PC-9 (cell line): Measurements from ENCODE around the gene ADAMTSL5. TPM values are rescaled to one million over a fixed set of nuclear protein-coding genes. Genes with fewer than 3 reads are reported as not detected.
"Not testable (repeated sequence)": the region's sequence is repeated elsewhere in the genome, so short reads cannot be mapped to it uniquely, and the experiment has no call there.

ENCODE experiments used
- BruUV-seq: library from RNA; stranded (reverse); fragments of 400-500 nt; replicated peaks from 2 replicates; lab custom pipeline; 2021; lab: Mats Ljungman, UMichigan
- CTCF ChIA-PET: fragments of 300-600 bp; sonication (Branson Sonifier 250); formaldehyde crosslinking; loops from one replicate; lab custom pipeline; 2022; ENCODE audit warnings: antibody characterized with exemption; lab: Charles Lee
- POLR2A ChIA-PET: fragments of 300-600 bp; sonication (Branson Sonifier 250); formaldehyde crosslinking; loops from one replicate; lab custom pipeline; 2022; ENCODE audit warnings: antibody characterized with exemption; ENCODE audit not compliant: unreplicated experiment; lab: Charles Lee
- DNase-seq, 2 experiments: peaks; one replicate each; pipeline versions ENCODE4 v3.0.0 to v3.0.0-alpha.2; 2015 to 2022; ENCODE audit warnings: mixed read lengths in 1 of 2
- H2AFZ ChIP-seq: fragments of 200-600 bp; sonication (generic); 2 replicates; pipeline ENCODE4 v1.8.1; 2017; ENCODE audit warnings: antibody characterized with exemption
- H3F3A ChIP-seq: fragments of 200-600 bp; sonication (generic); 2 replicates; pipeline ENCODE4 v1.8.1; 2017; ENCODE audit warnings: antibody characterized with exemption, mild to moderate bottlenecking, low read depth; ENCODE audit not compliant: insufficient read depth
- H3K27ac ChIP-seq: fragments of 200-600 bp; sonication (generic); 2 replicates; pipeline ENCODE4 v1.6.1; 2016; ENCODE audit warnings: mixed run types
- H3K27me3 ChIP-seq: fragments of 200-600 bp; sonication (generic); 2 replicates; pipeline ENCODE4 v1.6.1; 2016; ENCODE audit warnings: low read depth, mixed run types; ENCODE audit not compliant: insufficient read depth
- H3K36me3 ChIP-seq: fragments of 200-600 bp; sonication (generic); 2 replicates; pipeline ENCODE4 v1.6.1; 2016; ENCODE audit warnings: low read depth, mixed run types
- H3K4me1 ChIP-seq: fragments of 200-600 bp; sonication (generic); replicated peaks from 2 replicates; pipeline ENCODE4 v1.6.1; 2016; ENCODE audit warnings: mixed run types; ENCODE audit not compliant: insufficient read depth
- H3K4me2 ChIP-seq: fragments of 200-600 bp; sonication (generic); 2 replicates; pipeline ENCODE4 v1.6.1; 2017; ENCODE audit warnings: mixed run types
- H3K4me3 ChIP-seq: fragments of 200-600 bp; sonication (generic); 2 replicates; pipeline ENCODE4 v1.6.1; 2016; ENCODE audit warnings: mixed run types
- H3K79me2 ChIP-seq: fragments of 200-600 bp; sonication (generic); 2 replicates; pipeline ENCODE4 v1.6.1; 2017; ENCODE audit warnings: low read depth, mixed run types
- H3K9me2 ChIP-seq: fragments of 200-600 bp; sonication (generic); 2 replicates; pipeline ENCODE4 v1.8.1; 2017; ENCODE audit warnings: mild to moderate bottlenecking; ENCODE audit not compliant: insufficient read depth
- H3K9me3 ChIP-seq: fragments of 200-600 bp; sonication (generic); 2 replicates; pipeline ENCODE4 v1.8.1; 2016; ENCODE audit warnings: low read depth; ENCODE audit not compliant: insufficient read depth
- H4K20me1 ChIP-seq: fragments of 200-600 bp; sonication (generic); 2 replicates; pipeline ENCODE4 v1.8.1; 2017; ENCODE audit not compliant: insufficient read depth
- EZH2 ChIP-seq: fragments of 200-600 bp; sonication (generic); IDR thresholded peaks from 2 replicates; pipeline ENCODE4 v1.8.0; 2017; ENCODE audit warnings: antibody characterized with exemption, low read depth
- intact Hi-C: fragments of 100-400 bp; cut with micrococcal nuclease; formaldehyde crosslinking; loops from one replicate; pipeline ENCODE4 v1.10.0; 2022; ENCODE audit not compliant: unreplicated experiment
- total RNA-seq: library from RNA; stranded (reverse); gene quantifications from 2 replicates; pipeline ENCODE4 v1.2.3, GENCODE V29; 2021
- TF ChIP-seq, protein P1 (sequence below): fragments of 200-600 bp; sonication (generic); conservative IDR thresholded peaks from 2 replicates; pipeline ENCODE4 v1.6.1; 2017; ENCODE audit warnings: mixed run types, antibody characterized with exemption, mild to moderate bottlenecking, moderate library complexity

The ADAMTSL5 gene
- total RNA-seq, 1 experiment from 2014 or later, result 13.6 TPM

DNA sequence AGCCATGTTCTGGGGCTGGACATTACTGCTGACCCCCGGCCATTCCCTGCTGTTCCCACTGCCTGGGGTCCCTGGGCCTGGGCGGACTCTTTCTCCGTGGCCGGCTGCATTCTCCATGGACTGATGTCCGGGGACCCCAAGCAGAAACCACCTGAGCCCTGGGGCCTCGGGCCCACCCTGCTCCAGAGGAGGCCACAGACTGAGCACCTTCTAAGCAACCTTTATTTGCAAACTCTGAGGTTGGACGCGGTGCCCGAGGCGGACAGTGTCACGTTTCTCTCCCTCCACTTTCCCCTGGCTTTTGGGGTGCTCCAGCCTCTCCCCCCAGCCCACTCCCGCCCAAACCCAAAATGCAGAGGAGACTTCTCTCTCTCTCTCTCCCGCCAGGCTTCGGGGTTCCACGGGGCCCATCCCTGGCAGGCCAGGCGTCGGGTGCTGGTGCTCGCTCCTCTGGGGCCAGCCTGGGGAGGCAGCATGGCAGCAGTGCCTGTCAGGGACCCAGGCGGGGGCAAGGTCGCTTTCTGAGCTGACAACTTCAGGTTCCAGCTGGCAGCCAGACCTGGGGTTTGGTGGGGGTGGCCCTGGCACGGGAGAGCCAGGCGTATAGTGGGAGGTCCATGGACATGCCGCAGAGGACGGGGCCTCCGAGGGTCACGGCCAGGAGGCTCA, 31.5 kb downstream of the ADAMTSL5 start:
- Histone ChIP-seq H3K4me1 (0 out of 2 replicates have a peak, but pooled peaks cover 9% of the 10 kb centered on the region), H3F3A (peaks cover 12% of the 10 kb centered on the region; the same call in 1 of the 2 replicates), H3K27me3 (no peaks in the 10 kb centered on the region), H3K9me3 (no peaks in the 10 kb centered on the region), H3K4me3 (no peak overlapping the region), H3K27ac (no peak overlapping the region), H2AFZ (no peak overlapping the region), H3K4me2 (no peak overlapping the region), H3K9me2 (no peaks in the 10 kb centered on the region), H4K20me1 (peaks cover 7% of the 10 kb centered on the region; the same call in 1 of the 2 replicates), H3K79me2 (peaks cover 16% of the 10 kb centered on the region; the same call in 1 of the 2 replicates), H3K36me3 (no peaks in the 10 kb centered on the region)
- TF ChIP-seq, protein P1, sequence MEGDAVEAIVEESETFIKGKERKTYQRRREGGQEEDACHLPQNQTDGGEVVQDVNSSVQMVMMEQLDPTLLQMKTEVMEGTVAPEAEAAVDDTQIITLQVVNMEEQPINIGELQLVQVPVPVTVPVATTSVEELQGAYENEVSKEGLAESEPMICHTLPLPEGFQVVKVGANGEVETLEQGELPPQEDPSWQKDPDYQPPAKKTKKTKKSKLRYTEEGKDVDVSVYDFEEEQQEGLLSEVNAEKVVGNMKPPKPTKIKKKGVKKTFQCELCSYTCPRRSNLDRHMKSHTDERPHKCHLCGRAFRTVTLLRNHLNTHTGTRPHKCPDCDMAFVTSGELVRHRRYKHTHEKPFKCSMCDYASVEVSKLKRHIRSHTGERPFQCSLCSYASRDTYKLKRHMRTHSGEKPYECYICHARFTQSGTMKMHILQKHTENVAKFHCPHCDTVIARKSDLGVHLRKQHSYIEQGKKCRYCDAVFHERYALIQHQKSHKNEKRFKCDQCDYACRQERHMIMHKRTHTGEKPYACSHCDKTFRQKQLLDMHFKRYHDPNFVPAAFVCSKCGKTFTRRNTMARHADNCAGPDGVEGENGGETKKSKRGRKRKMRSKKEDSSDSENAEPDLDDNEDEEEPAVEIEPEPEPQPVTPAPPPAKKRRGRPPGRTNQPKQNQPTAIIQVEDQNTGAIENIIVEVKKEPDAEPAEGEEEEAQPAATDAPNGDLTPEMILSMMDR, result no peak
- TF ChIP-seq EZH2, result no peak
- no TSS peak for BruUV-seq
- no peak for DNase-seq
- intact Hi-C loops, result no loop called here
- ChIA-PET POLR2A (no interaction called here), CTCF (no interaction called here)

DNA sequence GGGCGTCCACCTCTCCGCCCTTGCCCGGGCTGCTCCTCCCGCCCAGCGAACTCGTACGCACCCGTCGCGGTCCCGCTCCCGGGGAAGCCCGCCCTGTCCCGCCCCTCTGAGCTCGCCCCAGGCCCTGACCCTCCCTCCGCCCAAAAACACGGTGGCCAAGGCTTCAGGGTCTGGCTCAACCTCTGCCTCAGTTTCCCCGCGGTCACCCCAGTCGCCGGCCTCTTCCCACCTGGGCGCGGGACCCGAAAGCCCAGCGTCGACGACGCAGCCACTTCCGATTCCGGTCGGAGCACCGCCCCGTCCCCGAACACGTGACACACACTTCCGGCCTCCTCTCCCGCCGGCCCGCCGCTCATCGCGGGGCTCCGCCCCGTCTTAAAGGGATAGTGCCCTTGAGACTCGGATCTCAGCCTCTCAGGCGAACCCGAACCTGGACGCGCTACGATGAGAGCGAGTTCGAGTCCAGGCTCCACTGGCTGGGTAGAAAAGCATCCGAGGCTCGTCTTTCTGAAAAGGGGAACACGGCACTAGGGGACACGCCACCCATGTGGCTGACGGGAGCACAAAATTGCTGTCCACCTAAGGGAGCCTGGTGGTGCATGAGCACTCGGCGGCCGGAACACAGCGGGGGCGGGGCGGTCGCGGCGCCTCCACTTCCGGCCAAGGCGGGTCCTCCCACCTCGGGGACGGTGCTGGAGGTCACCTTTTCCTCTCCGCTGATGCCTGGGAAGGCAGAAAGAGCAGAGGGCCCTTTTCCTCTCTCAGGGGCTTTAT, 33.7 kb downstream of the ADAMTSL5 start, which contains the start of gene C19orf25:
TSS of gene C19orf25 (minus strand) at position 282 of the 774 bp plus-strand sequence. CDS start 312 bp downstream, outside the sequence.
- 0 out of 2 replicates have a peak, but pooled peaks cover 9% of the 10 kb centered on the region for H3K4me1 ChIP-seq
- H3F3A ChIP-seq, result peaks cover 5% of the 10 kb centered on the region; the same call in 1 of the 2 replicates
- no peaks in the 10 kb centered on the region for H3K9me3 ChIP-seq
- H3K27ac ChIP-seq, result no peak within 1 kb of the TSS
- H2AFZ ChIP-seq, result peak within 1 kb of the TSS; percentile 73
- no TSS peak for BruUV-seq
- H3K4me2 ChIP-seq, result peak within 1 kb of the TSS; percentile 74
- H4K20me1 ChIP-seq, result peaks cover 8% of the 10 kb centered on the region; the same call in 1 of the 2 replicates
- H3K9me2 ChIP-seq, result no peaks in the 10 kb centered on the region
- no peak for TF ChIP-seq EZH2
- TF ChIP-seq, protein P1, result no peak
- intact Hi-C loops, result no loop called here
- DNase-seq, result peak; percentile 77 to 88
- CTCF ChIA-PET, result interaction anchor here (0.6 kb wide), 1 partner anchor 271 kb away, joined by 7 read pairs; no protein-coding TSS in a partner anchor
- no peaks in the 10 kb centered on the region for H3K27me3 ChIP-seq
- peak within 1 kb of the TSS; percentile 78 for H3K4me3 ChIP-seq
- POLR2A ChIA-PET, result no interaction called here
- H3K36me3 ChIP-seq, result no peaks in the 10 kb centered on the region
- H3K79me2 ChIP-seq, result peaks cover 16% of the 10 kb centered on the region; the same call in 1 of the 2 replicates

DNA sequence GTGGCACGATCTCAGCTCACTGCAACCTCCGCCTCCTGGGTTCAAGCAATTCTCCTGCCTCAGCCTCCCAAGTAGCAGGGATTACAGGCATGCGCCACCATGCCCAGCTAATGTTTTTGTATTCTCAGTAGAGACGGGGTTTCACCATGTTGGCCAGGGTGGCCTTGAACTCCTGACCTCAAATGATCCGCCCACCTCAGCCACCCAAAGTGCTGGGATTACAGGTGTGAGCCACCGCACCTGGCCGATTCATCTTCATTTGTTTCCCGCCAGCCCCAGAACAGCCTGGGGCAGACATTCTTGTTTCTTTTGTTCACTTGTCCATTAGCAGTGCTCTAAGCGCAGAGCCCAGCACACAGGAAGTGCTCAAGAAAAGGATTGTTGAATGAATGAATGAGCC, 35.8 kb downstream of the ADAMTSL5 start:
- H3K27ac ChIP-seq, H3K36me3 ChIP-seq, BruUV-seq, intact Hi-C loops, H3K4me1 ChIP-seq, H3K4me2 ChIP-seq, H2AFZ ChIP-seq, CTCF ChIA-PET, H3K9me3 ChIP-seq, H3F3A ChIP-seq, H3K27me3 ChIP-seq, H3K9me2 ChIP-seq, POLR2A ChIA-PET, DNase-seq, H4K20me1 ChIP-seq, H3K4me3 ChIP-seq: not testable (repeated sequence)
- peaks cover 16% of the 10 kb centered on the region; the same call in 1 of the 2 replicates for H3K79me2 ChIP-seq
